ENCODE results near the gene NR5A2. TPM values are rescaled to one million over a fixed set of nuclear protein-coding genes. Genes with fewer than 3 reads are reported as not detected.

NR5A2 gene
- total RNA-seq, 2 donors from 2014 or later: 98.3 to 202 TPM

DNA sequence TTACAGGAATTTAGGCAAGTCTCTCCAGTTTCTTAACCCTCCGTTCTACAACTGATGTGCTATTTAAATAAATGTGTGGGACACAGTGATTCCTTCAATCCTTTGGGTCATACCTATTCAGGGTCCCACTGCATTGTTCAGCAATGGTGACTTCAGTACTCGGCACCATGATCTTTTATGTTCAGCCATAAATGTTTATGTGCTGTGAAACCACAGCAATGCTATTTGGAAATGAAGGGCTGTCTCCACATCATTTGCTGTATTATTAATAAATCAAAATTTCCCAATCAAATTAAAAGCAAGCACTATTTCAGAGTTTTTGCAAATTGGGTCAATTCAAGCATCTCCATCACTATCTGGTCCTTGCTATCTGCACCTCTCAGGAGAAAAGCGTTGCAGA is 84.8 kb downstream of the NR5A2 start:
- WGBS, 2 donors: 71 to 81% methylated on average over 3 of the region's 3 CpGs
- Histone ChIP-seq H3K27me3 (no peaks in the 10 kb centered on the region), H3K27ac (peak overlapping the region in 1 of 4 donors; percentile 38), H3K4me1 (peaks cover 10% of the 10 kb centered on the region), H3K4me3 (no peak overlapping the region), H3K9me3 (no peaks in the 10 kb centered on the region), H3K36me3 (replicated peaks in 1 of 2; ENCODE audit: insufficient read depth in 1 of 2, low read depth in 2 of 2) (peaks cover 9 to 12% of the 10 kb centered on the region in 2 donors)
- TF ChIP-seq, protein P1, sequence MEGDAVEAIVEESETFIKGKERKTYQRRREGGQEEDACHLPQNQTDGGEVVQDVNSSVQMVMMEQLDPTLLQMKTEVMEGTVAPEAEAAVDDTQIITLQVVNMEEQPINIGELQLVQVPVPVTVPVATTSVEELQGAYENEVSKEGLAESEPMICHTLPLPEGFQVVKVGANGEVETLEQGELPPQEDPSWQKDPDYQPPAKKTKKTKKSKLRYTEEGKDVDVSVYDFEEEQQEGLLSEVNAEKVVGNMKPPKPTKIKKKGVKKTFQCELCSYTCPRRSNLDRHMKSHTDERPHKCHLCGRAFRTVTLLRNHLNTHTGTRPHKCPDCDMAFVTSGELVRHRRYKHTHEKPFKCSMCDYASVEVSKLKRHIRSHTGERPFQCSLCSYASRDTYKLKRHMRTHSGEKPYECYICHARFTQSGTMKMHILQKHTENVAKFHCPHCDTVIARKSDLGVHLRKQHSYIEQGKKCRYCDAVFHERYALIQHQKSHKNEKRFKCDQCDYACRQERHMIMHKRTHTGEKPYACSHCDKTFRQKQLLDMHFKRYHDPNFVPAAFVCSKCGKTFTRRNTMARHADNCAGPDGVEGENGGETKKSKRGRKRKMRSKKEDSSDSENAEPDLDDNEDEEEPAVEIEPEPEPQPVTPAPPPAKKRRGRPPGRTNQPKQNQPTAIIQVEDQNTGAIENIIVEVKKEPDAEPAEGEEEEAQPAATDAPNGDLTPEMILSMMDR (IDR thresholded peaks at IDR 0.05): no peak
- TF ChIP-seq POLR2A (IDR thresholded peaks at IDR 0.05): no peak
- intact Hi-C loops (cut with DNase I): no loop called here
- ATAC-seq: no peak
- DNase-seq: no peak

DNA sequence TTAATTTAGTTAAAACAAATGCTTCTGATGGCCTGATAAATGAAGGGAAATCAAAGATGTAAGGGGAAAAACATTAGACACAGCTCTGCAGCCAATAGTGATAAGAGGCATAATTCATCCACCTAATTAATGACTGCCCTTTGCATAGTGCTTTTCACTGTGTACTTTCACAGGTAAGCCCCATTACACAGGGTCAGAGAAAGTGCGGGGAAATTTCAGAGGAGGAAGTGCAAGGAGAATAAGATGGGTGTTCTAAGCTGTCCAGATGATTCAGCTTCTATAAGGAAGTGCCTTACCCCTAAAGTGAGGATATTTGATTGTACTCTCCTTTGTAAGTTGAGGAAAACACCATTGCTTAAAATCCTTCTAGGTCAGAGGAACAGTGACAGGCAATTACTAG is 88.0 kb downstream of the NR5A2 start:
- DNase-seq (no peak), ATAC-seq (peak; percentile 34)
- intact Hi-C loops (cut with DNase I): no loop called here
- H3K36me3 ChIP-seq (replicated peaks in 1 of 2; ENCODE audit: insufficient read depth in 1 of 2, low read depth in 2 of 2): peaks cover 12 to 14% of the 10 kb centered on the region in 2 donors
- no peak for TF ChIP-seq POLR2A (IDR thresholded peaks at IDR 0.05)
- TF ChIP-seq, protein P1 (IDR thresholded peaks at IDR 0.05): no peak
- no peak overlapping the region for H3K4me3 ChIP-seq
- peaks cover 8% of the 10 kb centered on the region for H3K4me1 ChIP-seq
- WGBS, 2 donors: 45 to 48% methylated on average over 1 of the region's 1 CpG
- no peaks in the 10 kb centered on the region for H3K9me3 ChIP-seq
- H3K27me3 ChIP-seq: no peaks in the 10 kb centered on the region
- H3K27ac ChIP-seq: peak overlapping the region in 2 of 4 donors; percentile 34 to 53

DNA sequence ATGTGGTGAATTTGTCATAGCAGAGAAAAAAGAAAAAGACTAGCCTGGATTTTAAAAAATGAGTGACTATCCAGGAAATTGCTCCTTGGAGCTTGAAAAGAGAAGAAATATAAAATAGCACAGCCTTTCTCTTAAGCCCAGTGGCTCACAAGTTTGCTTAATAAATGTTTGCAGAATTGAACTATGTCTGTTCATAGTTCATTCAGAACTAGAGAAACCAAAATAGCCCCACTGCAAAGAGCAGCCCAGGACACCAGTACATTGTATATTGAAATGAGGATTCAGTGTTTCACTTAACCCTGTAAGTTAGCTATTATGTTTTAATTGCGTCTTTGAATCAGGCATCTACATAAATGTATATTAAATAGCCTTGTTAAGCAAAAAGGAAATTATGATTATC is 88.8 kb downstream of the NR5A2 start:
- Histone ChIP-seq H3K27ac (peak overlapping the region in 2 of 4 donors; percentile 34 to 53), H3K4me3 (no peak overlapping the region), H3K36me3 (replicated peaks in 1 of 2; ENCODE audit: insufficient read depth in 1 of 2, low read depth in 2 of 2) (peaks cover 12 to 15% of the 10 kb centered on the region in 2 donors), H3K4me1 (peaks cover 8% of the 10 kb centered on the region), H3K9me3 (no peaks in the 10 kb centered on the region), H3K27me3 (no peaks in the 10 kb centered on the region)
- DNase-seq: no peak
- intact Hi-C loops (cut with DNase I): no loop called here
- no peak for ATAC-seq
- TF ChIP-seq POLR2A (IDR thresholded peaks at IDR 0.05): no peak
- TF ChIP-seq, protein P1 (IDR thresholded peaks at IDR 0.05): no peak
- 82 to 95% methylated on average over 1 of the region's 1 CpG for WGBS, 2 donors

DNA sequence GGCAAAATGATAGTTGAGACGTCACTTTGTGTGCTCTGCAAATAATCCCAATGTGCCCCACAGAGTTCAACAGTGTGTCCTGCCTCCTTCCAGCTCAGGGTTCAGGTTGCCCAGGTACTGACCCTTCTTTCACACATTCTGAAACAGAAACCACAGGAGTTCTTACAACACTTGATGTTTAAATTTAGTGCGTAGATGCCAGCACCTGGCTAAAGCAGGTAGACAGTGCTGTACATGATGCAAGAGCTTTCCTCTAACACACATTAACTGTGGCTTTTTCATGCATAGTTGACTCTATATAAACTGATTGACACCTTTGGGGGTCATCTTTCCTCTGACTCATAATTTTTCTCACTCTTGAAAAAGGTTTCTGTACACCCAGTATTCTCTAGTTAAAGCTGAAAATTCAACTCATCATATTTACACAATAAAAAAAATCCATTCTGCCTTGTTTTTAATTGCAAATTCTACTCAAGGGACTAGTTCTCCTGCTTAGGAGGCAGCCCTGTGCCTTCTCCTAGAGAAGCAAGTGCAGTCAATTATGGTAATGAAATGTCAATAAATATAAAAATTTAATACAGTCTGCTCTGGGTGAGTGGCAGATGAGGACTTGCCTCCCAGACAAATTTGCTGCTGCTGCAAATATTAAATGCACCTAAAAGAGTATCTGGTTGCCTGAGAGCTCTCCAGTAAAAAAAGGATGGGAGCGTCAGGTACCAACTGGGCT is 91.4 kb downstream of the NR5A2 start:
- TF ChIP-seq, protein P1 (IDR thresholded peaks at IDR 0.05): no peak
- no peak for TF ChIP-seq POLR2A (IDR thresholded peaks at IDR 0.05)
- peaks cover 12 to 19% of the 10 kb centered on the region in 2 donors for H3K36me3 ChIP-seq (replicated peaks in 1 of 2; ENCODE audit: insufficient read depth in 1 of 2, low read depth in 2 of 2)
- H3K4me3 ChIP-seq: no peak overlapping the region
- 74 to 87% methylated on average over 3 of the region's 3 CpGs for WGBS, 2 donors
- intact Hi-C loops (cut with DNase I): no loop called here
- DNase-seq: no peak
- H3K9me3 ChIP-seq: no peaks in the 10 kb centered on the region
- H3K27me3 ChIP-seq: no peaks in the 10 kb centered on the region
- peaks cover 8% of the 10 kb centered on the region for H3K4me1 ChIP-seq
- no peak for ATAC-seq
- H3K27ac ChIP-seq: peak overlapping the region in 1 of 4 donors; percentile 23

DNA sequence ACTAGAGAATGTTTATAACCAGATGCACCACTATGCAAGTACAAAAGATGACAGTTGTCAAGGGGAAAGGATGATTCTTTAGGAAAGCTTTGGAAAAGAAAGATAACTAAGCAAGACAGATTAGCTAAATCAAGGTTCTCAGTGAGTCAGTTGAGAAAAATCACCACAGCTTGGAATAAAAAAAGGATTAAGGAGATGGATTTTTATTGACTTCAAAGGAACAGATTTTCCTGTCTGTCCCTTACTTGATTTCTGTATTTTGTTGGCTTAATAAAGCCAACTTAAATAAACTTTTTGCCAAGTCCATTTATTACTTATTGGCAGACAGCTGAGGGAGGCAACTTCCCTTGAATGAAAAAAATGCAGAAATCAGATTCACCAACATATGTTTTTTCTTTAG is 93.9 kb downstream of the NR5A2 start:
- TF ChIP-seq, protein P1 (IDR thresholded peaks at IDR 0.05): no peak
- TF ChIP-seq POLR2A (IDR thresholded peaks at IDR 0.05): no peak
- H3K27ac ChIP-seq: no peak overlapping the region
- no peaks in the 10 kb centered on the region for H3K9me3 ChIP-seq
- H3K4me1 ChIP-seq: peaks cover 8% of the 10 kb centered on the region
- intact Hi-C loops (cut with DNase I): no loop called here
- no peak overlapping the region for H3K4me3 ChIP-seq
- no peaks in the 10 kb centered on the region for H3K27me3 ChIP-seq
- peaks cover 6 to 24% of the 10 kb centered on the region in 2 donors for H3K36me3 ChIP-seq (replicated peaks in 1 of 2; ENCODE audit: insufficient read depth in 1 of 2, low read depth in 2 of 2)
- no peak for DNase-seq
- no peak for ATAC-seq

All from body of pancreas (tissue), 4 donors.